ENCODE data around the gene ELK3.

ELK3 gene

DNA sequence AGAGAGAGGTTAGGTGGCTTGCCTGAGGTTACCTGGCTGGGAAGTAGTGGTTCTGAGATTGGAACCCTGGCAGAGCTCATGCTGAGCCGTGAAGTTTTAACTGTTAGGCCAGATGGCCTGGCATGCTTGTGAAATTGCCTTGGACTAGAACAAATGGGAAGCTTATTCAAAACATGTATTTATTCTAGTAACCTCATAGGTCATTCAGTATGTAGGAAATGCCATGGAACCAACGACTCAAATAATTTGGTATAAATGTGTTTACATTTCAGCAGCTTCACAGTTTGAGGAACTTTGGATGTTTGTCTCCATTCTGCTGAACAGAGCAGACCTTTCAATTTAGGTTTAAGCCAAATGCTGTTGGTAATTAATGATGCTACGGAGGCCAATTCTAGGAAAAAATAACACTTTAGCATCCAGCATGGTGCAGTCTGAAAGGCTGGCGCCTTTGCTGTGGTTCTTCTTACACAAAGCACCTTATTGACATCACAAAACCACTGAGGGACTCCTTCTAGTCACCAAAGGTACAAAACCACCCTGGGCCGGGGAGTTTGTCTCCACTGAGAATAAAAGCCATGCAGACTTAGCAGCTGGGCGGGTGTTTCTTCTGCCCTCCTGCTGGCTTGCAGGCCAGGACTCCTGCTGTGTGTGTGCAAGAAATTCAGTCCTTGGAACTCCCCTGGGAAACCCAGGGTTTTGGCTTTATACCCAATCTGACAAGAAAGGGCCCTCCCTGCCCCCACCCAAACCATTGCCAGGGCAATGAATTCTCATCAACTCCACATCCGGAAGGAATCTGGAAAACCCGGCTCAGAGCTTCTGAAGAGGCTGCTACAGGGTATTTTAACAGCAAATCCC is 64.2 kb downstream of the ELK3 start:
- DNase-seq = no peak

DNA sequence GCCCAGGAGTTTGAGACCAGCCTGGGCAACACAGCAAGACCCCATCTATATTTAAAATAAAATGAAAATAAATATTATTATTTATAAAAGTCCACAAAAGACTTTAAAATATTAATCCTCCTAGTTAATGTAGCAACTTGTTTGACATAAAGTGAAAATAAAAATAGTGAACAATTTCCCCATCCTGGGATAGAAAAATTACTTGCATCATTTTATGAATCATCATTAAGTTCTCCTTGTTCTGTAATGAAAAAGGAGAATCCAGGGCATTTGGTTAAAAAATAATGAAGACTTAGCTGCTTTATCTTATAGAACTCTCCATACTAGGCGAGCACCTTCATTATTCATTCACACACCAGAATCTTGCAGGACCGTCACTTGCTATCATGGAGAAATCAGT is 66.1 kb downstream of the ELK3 start:
- DNase-seq = no peak

DNA sequence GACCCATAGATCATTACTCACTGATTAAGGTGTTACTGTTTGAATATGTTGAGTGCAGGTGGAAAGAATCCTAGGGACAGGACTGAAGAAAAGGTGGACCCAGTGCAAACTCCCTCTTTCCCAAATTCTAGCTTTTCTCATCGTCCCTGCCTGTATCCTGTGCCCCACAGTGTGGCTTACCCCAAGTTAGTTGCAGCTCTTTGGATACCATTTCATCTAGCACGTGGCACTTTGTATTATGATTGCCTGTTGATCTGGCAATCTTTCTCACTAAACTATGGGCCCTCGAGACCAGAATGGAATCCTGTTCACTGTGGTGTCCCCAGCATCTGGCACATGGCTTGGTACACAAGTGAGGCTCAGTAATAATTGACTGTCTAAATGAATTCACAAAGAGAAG is 66.5 kb downstream of the ELK3 start:
- no peak for DNase-seq

DNA sequence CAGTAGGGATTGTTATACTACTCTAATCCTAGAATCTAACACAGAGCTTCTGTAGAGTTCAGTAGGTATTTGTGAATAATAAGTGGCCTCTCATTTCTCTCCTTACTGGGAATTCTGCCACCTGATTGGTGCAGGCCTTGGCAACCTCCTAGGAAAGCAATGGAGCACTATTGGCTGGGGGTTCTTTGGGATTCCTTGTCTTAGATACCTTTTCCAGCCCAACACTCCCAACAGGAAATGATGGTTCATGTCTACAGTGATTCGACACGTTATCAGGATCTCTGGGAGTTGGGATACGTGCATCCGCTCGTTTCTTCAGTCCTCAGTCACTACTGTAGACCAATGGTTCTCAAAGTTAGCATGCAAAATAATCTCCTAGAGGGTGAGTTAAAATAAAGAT is 67.4 kb downstream of the ELK3 start:
- no peak for DNase-seq

DNA sequence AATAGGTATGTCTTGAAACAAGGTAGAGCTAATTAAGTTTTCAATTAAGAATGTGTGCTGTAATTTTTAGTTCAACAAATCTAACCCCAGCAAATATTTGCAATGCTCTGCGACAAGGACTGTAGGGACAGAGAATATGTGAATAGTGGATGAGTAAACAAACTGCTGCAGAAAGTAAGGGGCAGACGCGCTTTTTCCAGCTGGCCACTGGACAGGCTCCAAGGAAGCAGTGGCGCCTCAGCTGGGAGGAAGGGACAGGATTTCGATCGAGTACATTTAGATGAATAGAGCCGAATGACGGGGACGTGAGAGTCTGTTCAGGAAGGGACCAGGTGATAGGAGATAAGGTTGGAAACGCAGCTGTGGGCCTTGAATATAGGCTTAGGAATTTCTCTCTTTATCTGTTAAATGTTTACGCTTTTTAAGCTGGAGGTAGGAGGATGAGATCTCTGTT is 69.3 kb downstream of the ELK3 start:
- DNase-seq = no peak

DNA sequence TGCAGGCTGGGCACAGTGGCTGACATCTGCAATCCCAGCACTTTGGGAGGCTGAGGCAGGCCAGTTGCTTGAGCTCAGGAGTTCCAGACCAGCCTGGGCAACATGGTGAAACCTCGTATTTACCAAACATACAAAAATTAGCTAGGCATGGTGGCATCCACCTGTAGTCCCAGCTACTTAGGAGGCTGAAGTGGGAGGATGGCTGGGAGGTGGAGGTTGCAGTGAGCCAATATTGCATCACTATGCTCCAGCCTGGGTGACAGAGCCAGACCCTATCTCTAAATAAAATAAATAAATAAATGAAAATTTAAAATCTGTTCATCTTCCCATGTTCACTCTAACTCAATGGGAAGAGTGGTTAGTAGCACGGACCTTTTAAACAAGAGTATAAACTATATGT is 71.2 kb downstream of the ELK3 start:
- no peak for DNase-seq

DNA sequence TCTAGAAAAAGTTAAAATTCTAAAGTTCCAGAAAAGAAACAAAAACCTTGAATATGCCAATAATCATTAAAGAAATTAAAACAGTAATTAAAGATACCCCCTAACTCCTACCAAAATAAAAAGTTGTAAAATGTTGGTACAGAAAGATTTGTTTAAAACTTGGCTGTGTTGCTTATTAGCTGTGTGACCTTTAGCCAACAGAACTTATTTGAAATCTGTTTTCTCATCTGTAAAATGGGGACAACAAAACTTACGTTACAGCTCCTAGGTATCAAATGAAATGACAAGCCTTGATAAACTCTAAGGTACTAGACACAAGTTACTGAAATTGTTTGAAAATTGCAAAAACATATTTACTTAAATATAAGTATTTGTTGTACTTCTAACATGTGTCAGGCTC is 71.7 kb downstream of the ELK3 start:
- no peak for DNase-seq

DNA sequence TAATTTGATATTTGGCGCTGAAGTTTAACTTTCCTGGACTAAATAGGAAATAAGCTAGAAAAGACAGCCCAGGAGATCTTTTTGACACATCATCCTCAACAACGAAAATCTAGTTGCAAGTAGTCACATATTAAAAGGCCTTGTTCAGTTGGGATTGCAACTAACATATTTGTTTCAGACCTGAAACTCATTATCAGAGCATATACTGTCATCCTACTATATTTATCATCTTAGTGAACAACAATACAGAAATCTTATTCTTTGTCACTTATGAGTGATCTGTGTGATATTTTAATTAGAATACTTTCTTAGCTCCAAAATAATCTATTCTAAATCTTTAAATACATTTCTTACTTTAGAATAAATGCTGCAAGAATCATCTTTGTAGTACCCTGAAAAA is 72.1 kb downstream of the ELK3 start:
- DNase-seq = no peak

DNA sequence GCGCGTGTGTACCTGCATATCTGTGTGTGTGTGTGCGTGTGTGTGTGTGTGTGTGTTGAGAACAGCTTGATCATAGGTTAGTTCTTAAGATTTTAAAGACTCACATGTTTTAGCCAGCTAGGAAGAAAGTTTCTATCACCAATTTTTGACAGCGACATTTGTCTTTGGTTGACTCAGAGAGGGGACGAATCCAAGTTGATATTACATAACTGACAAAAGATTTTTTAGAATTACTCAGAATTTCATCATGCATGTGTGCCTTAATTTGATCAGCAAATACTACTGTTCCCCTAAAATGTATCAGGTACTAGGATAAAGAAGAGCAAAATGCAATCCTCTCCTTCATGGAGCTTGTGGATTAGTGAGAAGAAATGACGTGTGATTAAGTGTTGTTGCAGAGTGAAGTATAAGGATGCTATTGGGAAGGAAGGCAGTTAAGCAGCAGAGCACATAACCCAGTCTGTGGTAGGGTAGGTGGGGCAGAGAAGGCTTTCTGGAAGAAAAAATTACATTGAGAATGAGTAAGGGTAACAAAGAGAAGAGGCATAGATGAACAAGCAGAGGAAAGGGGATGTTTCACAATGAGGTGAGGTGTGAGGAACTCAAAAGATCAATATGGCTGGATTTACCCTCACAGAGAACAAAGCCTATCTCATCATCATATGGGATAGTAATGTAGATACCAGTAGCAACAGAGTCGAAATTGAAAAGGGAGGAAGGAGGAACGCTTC is 77.5 kb downstream of the ELK3 start:
- no peak for DNase-seq

DNA sequence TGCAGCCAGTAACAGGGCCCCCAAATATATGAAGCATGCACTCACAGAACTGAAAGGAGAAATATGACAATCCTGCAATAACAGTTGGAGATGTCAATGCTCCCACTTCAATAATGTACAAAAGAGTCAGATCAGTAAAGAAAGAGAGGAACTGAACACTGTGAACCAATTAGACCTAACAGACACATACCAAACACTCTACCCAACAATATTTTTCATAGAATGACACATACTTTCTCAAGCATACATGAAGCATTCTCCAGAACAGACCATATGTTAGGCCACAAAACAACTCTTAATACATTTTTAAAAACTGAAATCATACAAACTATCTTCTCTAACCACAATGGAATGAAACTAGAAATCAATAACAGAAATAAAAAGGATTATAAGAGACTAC is 80.2 kb downstream of the ELK3 start:
- no peak for DNase-seq

DNA sequence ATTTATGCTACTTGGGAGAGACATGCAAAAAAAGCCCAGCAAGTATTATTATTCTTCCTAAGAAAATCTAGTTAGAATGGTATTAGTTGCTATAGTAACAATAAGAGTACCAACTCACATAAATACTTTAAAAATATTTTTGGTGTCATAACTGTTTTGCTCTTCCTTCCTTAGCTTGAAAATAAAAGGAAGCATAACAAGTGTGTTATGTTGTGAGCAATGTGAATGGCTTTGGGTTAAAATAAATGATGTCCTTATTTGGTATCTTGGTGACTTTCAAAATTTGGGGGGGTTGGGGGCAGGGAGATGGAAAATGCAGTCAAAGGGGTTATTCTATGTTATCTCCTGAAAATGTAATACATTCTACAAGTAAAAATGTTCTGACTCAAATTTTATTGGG is 91.0 kb downstream of the ELK3 start:
- DNase-seq = no peak

DNA sequence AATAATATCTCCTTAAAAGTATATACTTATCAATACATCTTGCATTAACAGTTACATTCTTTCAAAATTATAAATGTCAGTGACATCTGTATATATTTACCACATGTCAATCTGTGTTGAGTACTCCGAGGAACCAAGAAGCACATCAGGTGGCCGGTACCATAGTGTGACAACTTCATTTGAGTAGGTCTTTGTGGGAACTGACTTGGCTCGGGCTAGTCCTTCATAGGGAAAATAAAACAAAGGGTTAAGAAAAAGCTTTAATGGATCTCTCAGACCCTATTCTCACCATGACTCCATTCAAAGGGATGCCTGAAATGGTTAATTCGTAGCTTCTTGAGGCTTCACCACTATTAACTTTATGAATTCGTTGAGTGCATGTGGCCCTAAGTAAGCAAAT is 94.9 kb downstream of the ELK3 start:
- DNase-seq = no peak

DNA sequence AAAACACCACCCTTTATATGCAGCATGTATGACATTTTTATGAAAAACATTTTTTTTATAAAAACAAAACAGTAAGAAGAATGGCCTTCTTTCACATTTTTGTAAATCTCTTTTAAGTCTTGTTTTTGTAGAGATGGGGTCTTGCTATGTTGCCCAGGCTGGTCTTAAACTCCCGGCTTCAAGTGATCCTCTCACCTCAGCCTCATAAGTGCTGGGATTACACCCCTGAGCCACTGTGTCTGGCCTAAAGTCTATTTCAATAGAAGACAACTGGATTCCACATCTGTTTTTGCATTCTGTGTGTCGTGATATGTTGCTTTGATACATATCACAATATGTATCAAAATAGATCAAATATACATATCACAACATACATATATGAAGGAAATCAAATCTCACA is 98.9 kb downstream of the ELK3 start:
- DNase-seq = no peak

DNA sequence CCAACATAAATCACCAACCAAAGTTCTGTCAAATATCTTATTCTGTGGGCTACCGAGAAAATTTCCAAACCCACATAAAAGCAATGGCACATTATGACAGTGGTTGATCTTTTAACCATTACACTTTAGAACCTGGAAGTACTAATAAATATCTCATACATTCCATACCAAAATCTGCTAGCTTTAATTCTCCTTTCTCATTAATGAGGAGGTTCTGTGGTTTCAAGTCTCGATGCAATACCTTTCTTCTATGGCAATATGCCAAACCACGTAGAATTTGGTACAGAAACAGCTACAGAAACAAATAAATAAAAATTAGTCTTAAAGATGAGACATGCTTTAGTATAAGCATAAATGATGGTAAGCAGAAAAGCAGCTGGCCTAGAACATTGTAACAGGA is 100.7 kb downstream of the ELK3 start:
- DNase-seq = no peak

DNA sequence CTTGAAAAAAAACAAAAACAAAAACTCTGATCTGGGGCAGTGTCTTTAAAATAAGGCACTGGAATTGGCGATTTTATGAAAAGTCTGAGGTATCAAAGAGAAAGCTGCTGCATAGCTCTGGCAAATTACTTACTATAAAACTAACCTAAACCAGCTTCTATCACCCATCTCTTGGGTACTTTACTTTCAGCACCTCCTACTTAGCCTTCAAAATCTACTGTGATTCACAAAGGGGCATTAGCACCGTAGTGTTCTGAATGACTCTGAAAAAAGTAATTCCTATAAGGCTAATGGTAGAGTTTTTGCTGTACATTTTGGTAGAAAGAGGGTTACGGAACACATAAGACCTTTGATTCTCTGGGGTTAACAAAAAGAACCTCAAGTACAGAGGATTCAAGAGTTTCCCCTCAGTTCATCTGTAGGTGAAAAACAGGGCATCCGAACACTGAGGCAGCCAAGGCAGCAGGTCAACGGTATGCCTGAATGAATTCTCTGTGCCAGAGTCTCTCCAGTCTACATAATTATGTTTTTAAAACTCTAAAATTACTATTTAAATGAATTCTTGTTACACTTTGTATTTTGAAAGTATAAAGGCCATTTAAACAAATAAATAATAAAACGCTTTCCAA is 101.5 kb downstream of the ELK3 start:
- no peak for DNase-seq

DNA sequence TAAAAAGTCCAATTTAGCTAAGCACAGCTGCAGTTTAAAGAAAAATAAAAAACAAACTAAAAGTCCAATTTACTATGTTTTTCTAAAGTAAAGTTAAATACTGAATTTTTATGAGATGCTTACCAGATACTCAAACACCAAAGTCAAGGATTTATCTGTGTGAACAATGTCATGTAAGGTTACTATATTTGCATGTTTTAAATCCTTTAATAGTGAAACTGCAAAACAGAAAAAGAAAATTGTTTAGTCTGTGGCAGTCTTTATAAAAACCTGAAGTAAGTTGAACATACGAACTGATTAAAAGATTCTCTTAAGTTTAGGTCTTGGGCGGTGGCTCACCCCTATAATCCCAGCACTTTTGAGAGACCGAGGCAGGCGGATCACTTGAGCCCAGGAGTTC is 103.3 kb downstream of the ELK3 start:
- no peak for DNase-seq

DNA sequence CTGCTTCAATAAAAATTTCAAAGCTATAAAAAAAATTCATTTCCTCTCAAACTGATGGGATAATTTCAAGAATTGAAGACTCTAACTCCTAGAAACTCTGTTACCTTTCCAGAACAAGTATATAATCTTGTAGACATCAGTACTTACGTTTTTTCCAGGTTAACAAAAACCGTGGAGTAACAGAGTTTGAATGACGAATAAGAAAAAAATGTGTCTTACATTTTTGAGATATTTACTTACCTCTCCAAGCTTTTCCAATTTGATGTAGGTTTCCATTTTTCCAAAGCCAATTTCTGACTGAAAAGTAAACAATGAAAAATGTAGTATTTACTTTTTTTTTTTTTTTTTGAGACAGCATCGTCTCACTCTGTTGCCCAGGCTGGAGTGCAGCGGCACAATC is 105.9 kb downstream of the ELK3 start:
- DNase-seq = no peak

DNA sequence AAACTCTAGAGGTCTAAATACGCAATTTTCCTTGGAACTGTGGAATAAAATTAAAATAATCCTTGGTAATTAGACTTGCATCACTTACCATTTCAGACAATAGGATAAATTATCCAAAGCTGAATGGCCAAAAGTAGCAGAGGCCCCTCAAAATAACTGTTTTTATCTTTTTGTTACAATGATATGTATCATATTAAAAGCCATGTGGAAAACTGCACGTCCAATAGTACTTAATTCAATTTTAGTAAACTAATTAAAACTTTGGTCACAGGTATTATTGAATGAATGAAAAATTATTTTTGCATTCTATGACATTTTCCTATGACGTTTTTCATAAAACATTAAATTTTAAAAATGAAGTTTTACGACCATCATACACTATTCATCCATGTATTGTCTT is 107.6 kb downstream of the ELK3 start:
- no peak for DNase-seq

DNA sequence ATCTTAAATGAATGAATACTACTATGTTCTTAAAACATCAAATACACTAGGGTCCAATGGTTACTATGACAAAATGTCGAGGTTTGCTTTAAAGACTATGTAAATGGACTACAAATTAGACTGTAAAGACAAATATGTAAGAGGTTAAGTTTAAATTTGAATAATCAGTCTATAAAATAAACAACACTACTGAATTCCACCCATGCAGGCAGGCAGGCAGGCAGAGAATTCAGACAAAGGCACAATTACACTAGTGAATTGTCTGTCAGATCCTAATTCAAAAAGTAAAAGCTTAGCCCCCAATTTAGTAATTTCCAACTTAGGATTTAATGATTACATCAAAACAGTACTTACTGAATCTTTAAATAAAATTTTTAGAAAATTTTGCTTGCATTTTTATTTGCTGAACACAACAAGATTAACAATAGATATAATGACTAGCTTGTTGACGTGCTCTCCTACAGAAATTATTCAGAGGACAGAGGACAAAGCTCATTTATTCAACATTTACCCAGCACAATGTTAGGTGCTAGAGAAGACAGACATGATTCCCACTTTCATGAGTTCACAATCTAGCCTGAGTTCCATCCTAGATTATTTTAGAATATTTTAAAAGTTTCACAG is 108.6 kb downstream of the ELK3 start:
- no peak for DNase-seq

DNA sequence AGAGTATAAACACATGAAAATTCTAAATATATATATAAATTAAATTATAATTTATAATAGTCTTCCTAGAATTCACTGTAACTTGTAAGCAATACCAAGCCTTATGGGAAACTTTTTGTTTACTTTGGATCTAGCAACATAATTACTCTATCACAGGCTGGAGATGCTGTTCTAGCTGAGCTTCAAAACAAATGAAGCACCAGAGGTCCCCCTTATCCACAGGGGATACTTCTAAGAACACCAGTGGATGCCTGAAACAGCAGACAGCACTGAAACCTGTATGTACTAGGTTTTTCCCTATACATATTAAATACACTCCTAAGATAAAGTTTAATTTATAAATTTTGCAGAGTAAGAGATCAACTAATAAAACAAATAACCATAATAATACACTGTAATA is 109.5 kb downstream of the ELK3 start:
- no peak for DNase-seq

DNA sequence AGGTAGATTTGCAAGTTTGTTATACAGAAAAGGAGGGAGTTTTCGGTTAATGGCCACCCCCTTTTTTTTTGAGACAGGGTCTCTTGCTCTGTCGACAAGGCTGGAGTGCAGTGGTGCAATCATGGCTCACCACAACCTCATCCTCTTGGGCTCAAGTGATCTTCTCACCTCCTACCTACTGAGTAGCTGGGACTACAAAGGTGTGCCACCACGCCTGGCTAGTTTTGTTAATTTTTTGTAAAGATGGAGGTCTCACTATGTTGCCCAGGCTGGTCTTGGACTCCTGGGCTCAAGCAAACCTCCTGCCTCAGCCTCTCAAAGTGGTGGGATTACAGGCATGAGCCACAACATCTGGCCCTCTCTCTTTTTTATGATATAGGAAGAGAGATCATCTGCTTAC is 111.5 kb downstream of the ELK3 start:
- no peak for DNase-seq

DNA sequence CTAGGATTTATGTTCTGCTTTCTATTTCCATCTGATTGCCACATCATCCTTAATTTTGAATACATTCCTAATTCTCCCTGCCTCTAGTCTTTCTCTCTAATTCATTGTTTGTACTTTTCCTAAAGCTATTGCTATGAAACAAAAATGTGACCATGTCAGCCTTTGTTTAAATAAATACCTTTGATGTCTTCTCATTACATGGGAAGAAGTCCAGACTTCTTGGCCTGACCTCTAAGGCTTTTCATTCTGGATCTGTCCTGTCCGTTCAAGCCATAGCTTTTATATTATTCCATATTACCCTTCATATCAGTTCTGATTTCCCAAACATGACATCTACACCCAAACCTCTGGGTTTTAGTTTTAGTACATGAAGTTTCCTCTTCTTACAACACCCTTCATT is 114.7 kb downstream of the ELK3 start:
- no peak for DNase-seq

DNA sequence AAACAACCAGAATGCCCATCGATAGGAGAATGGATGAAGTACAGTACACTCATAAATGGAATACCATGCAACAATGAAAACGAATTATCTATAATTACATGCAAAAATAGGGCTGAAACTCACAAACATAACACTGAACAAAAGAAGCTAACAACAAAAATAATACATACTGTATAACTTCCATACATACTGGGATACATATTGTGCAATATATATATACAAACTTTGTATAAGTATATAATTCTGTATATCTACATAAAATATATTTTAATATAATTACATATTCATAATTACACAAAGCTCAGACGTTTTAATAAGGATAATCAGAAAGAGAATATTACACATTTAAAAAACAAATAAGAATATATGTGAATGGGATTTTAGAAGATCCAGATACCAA is 115.9 kb downstream of the ELK3 start:
- DNase-seq = no peak

DNA sequence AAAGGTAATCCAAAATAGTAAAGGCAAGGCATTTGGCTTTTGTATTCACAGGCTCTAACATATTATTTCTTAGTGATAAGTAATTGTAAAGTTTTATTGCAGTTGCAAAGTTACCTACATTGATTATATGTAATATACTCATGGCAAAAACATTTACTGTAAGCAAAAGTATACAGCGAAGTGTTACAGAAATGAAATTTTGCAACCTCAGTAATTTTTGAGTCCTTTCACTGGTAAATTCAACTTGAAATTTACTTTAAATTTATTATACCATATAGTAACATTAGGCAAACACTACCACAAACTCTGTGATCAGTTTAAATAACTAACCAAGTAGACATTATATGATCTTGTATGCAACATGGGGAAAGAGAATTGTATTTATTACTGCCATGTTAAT is 117.0 kb downstream of the ELK3 start:
- no peak for DNase-seq
